SK-N-SH (cell line): Measurements from ENCODE around the gene AHRR. TPM values are rescaled to one million over a fixed set of nuclear protein-coding genes. Genes with fewer than 3 reads are reported as not detected.

ENCODE experiments used
- CTCF ChIA-PET: fragments of 300-600, 350-600 bp; formaldehyde crosslinking; extraction: SDS; loops from one replicate; lab custom pipeline; 2021; lab: Yijun Ruan, JAX
- POLR2A ChIA-PET: fragments of 350-600 bp; sonication (Branson Sonifier 250); formaldehyde crosslinking; extraction: SDS; loops from one replicate; lab custom pipeline; 2020; ENCODE audit warnings: antibody characterized with exemption, inconsistent platforms; lab: Yijun Ruan, JAX
- DNase-seq: peaks from one replicate; pipeline ENCODE4 v3.0.0; 2012
- H2AFZ ChIP-seq: fragments of 200-600 bp; sonication (generic); 2 replicates; pipeline ENCODE4 v1.8.1; 2016; ENCODE audit warnings: antibody characterized with exemption, mild to moderate bottlenecking, low read depth
- H3F3A ChIP-seq: fragments of 200-600 bp; sonication (generic); replicated peaks from 2 replicates; pipeline ENCODE3; 2016; ENCODE audit warnings: antibody characterized with exemption, mild to moderate bottlenecking; ENCODE audit not compliant: insufficient read depth
- H3K27ac ChIP-seq, 2 experiments: fragments of 200-500 bp in 1 of 2; fragments of 200-600 bp in 1 of 2; sonication (Bioruptor generic) in 1 of 2; sonication (generic), shearing (Covaris generic) in 1 of 2; 2 replicates each; pipeline versions ENCODE4 v1.5.1 to v1.6.1; 2014 to 2016; ENCODE audit warnings: low read depth in 2 of 2, inconsistent platforms in 1 of 2, low read length in 1 of 2, mild to moderate bottlenecking in 1 of 2, mixed read lengths in 1 of 2
- H3K27me3 ChIP-seq: fragments of 200-600 bp; sonication (generic), shearing (Covaris generic); 2 replicates; pipeline ENCODE4 v1.6.1; 2016; ENCODE audit warnings: mixed run types; ENCODE audit not compliant: insufficient read depth
- H3K36me3 ChIP-seq, 2 experiments: fragments of 200-500 bp in 1 of 2; fragments of 200-600 bp in 1 of 2; sonication (Bioruptor generic) in 1 of 2; sonication (generic) in 1 of 2; replicated peaks in 1 of 2; 2 replicates each; pipeline versions ENCODE3 to v1.5.1; 2014 to 2016; ENCODE audit warnings: low read length in 1 of 2, mild to moderate bottlenecking in 1 of 2; ENCODE audit not compliant: insufficient read depth in 2 of 2, control insufficient read depth in 1 of 2
- H3K4me1 ChIP-seq, 2 experiments: fragments of 200-500 bp in 1 of 2; fragments of 200-600 bp in 1 of 2; sonication (Bioruptor generic) in 1 of 2; sonication (generic), shearing (Covaris generic) in 1 of 2; 2 replicates each; pipeline versions ENCODE4 v1.5.1 to v1.6.1; 2014 to 2016; ENCODE audit warnings: low read depth in 1 of 2, low read length in 1 of 2, mixed run types in 1 of 2; ENCODE audit not compliant: insufficient read depth in 2 of 2, control insufficient read depth in 1 of 2
- H3K4me2 ChIP-seq: fragments of 200-600 bp; sonication (generic), shearing (Covaris generic); 2 replicates; pipeline ENCODE4 v1.6.1; 2017; ENCODE audit warnings: mixed run types
- H3K4me3 ChIP-seq, 2 experiments: fragments of 200-500 bp in 1 of 2; fragments of 200-600 bp in 1 of 2; sonication (Bioruptor generic) in 1 of 2; sonication (generic), shearing (Covaris generic) in 1 of 2; 2 replicates each; pipeline versions ENCODE4 v1.5.1 to v1.8.1; 2014 to 2016; ENCODE audit warnings: low read depth in 2 of 2, inconsistent platforms in 1 of 2, low read length in 1 of 2, mild to moderate bottlenecking in 1 of 2, mixed read lengths in 1 of 2, moderate library complexity in 1 of 2
- H3K79me2 ChIP-seq: fragments of 200-600 bp; sonication (generic); 2 replicates; pipeline ENCODE4 v1.8.1; 2017; ENCODE audit warnings: mild to moderate bottlenecking; ENCODE audit not compliant: insufficient read depth
- H3K9ac ChIP-seq: fragments of 200-600 bp; sonication (generic); 2 replicates; pipeline ENCODE4 v1.6.1; 2017; ENCODE audit warnings: mixed run types
- H3K9me2 ChIP-seq: fragments of 200-600 bp; sonication (generic); 2 replicates; pipeline ENCODE4 v1.6.1; 2017; ENCODE audit warnings: mixed run types
- H3K9me3 ChIP-seq: fragments of 200-600 bp; sonication (generic); 2 replicates; pipeline ENCODE4 v1.6.1; 2017; ENCODE audit warnings: mixed run types, mild to moderate bottlenecking, moderate library complexity
- H4K20me1 ChIP-seq: fragments of 200-600 bp; sonication (generic); 2 replicates; pipeline ENCODE4 v1.6.1; 2017; ENCODE audit warnings: mild to moderate bottlenecking, mixed run types; ENCODE audit not compliant: insufficient read depth
- CHD2 ChIP-seq: fragments of 150-350 bp; IDR thresholded peaks from 2 replicates; pipeline ENCODE4 v1.6.1; 2018; ENCODE audit warnings: low read length; ENCODE audit not compliant: partially characterized antibody
- EP300 ChIP-seq, 2 experiments: IDR thresholded peaks; 2 replicates each; pipeline versions ENCODE4 v1.4.0 to v1.6.1; 2012; ENCODE audit warnings: borderline replicate concordance in 1 of 2, low read depth in 1 of 2, low read length in 1 of 2
- FOXM1 ChIP-seq: IDR thresholded peaks from 2 replicates; pipeline ENCODE4 v1.4.0; 2012; ENCODE audit warnings: low read depth, mild to moderate bottlenecking
- GATA2 ChIP-seq: sonication (generic); formaldehyde crosslinking; IDR thresholded peaks from 2 replicates; pipeline ENCODE4 v1.5.0; 2020; ENCODE audit warnings: mild to moderate bottlenecking, missing genetic modification reagents
- JUND ChIP-seq: IDR thresholded peaks from 2 replicates; pipeline ENCODE4 v1.4.0; 2012
- MEF2A ChIP-seq: IDR thresholded peaks from 2 replicates; pipeline ENCODE4 v1.4.0; 2012; ENCODE audit warnings: low read depth, borderline replicate concordance
- MXI1 ChIP-seq: IDR thresholded peaks from 2 replicates; pipeline ENCODE4 v1.6.1; 2012; ENCODE audit warnings: mild to moderate bottlenecking, low read depth, low read length, improper control_type of control experiment
- NFIC ChIP-seq: IDR thresholded peaks from 2 replicates; pipeline ENCODE4 v1.4.0; 2012; ENCODE audit warnings: borderline replicate concordance
- NRF1 ChIP-seq: IDR thresholded peaks from 2 replicates; pipeline ENCODE4 v1.6.1; 2012; ENCODE audit warnings: low read depth, mild to moderate bottlenecking, low read length
- RFX5 ChIP-seq: IDR thresholded peaks from 2 replicates; pipeline ENCODE4 v1.6.1; 2012; ENCODE audit warnings: mild to moderate bottlenecking, improper control_type of control experiment, low read length
- SIN3A ChIP-seq: IDR thresholded peaks from 2 replicates; pipeline ENCODE4 v1.6.1; 2012; ENCODE audit warnings: low read depth, mild to moderate bottlenecking, low read length, moderate library complexity, borderline replicate concordance
- TEAD4 ChIP-seq: IDR thresholded peaks from 2 replicates; pipeline ENCODE4 v1.4.0; 2012; ENCODE audit warnings: mild to moderate bottlenecking, borderline replicate concordance; ENCODE audit not compliant: insufficient read depth
- YY1 ChIP-seq: IDR thresholded peaks from 2 replicates; pipeline ENCODE4 v1.4.0; 2012; ENCODE audit warnings: low read depth, mild to moderate bottlenecking
- WGBS: methylation state at CpG from one replicate; pipeline ENCODE4 v1.1.6; 2017; ENCODE audit warnings: low lambda C conversion rate; 5-methylcytosine and 5-hydroxymethylcytosine counted together
- polyA plus RNA-seq, 3 experiments: library from polyadenylated mRNA; depleted of rRNA; stranded (reverse); fragments of >200 nt; gene quantifications; 2 replicates each; pipeline ENCODE4 v1.2.3, GENCODE V29; 2012
- TF ChIP-seq, protein P1 (sequence below): IDR thresholded peaks from 2 replicates; pipeline ENCODE4 v1.4.0; 2012; ENCODE audit warnings: low read depth
- TF ChIP-seq, protein P2 (sequence below): fragments of 150-350 bp; IDR thresholded peaks from 2 replicates; pipeline ENCODE4 v1.6.1; 2017; ENCODE audit warnings: antibody characterized with exemption, low read length, low read depth, borderline replicate concordance
- TF ChIP-seq, protein P3 (sequence below): fragments of 200-600 bp; sonication (generic); IDR thresholded peaks from 2 replicates; pipeline ENCODE4 v1.6.1; 2017; ENCODE audit warnings: antibody characterized with exemption, mild to moderate bottlenecking, moderate library complexity

AHRR gene
- polyA plus RNA-seq, 1 of the 3 experiments (the other 2 are of a cell fraction) = 0.71 TPM

DNA sequence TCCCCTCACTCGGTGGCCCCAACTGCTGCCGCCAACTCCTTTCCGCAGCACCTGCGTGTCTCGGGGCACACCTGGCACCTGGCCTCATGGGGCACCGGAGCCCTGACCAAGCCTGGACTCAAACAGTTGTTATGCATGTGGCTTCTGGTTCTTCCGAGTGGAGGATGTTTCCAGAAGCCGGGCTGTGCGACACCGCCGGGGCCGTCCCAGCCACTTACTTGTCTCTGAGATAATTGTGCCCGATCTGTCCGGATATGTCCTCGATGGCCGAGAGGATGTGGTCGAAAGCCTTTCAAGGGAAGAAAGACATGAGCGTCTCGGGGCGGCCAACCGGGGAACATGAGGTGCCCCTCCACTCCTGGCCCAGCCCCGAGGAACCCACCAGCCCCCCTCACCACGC lies 159.8 kb downstream of the AHRR start:
- TF ChIP-seq GATA2 (CRISPR knock-in tag) = no peak
- TF ChIP-seq, protein P1, sequence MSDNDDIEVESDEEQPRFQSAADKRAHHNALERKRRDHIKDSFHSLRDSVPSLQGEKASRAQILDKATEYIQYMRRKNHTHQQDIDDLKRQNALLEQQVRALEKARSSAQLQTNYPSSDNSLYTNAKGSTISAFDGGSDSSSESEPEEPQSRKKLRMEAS = no peak
- no peak for TF ChIP-seq MXI1
- no peak for TF ChIP-seq MEF2A
- TF ChIP-seq CHD2 = no peak
- TF ChIP-seq JUND = no peak
- no peak for TF ChIP-seq NFIC
- no peak for TF ChIP-seq EP300 (IDR thresholded peaks at IDR 0.05; ENCODE audit: borderline replicate concordance in 1 of 2, low read depth in 1 of 2, low read length in 1 of 2)
- no peak for TF ChIP-seq YY1
- no peak for TF ChIP-seq TEAD4
- no peak for TF ChIP-seq SIN3A
- TF ChIP-seq, protein P2, sequence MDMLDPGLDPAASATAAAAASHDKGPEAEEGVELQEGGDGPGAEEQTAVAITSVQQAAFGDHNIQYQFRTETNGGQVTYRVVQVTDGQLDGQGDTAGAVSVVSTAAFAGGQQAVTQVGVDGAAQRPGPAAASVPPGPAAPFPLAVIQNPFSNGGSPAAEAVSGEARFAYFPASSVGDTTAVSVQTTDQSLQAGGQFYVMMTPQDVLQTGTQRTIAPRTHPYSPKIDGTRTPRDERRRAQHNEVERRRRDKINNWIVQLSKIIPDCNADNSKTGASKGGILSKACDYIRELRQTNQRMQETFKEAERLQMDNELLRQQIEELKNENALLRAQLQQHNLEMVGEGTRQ = no peak
- TF ChIP-seq, protein P3, sequence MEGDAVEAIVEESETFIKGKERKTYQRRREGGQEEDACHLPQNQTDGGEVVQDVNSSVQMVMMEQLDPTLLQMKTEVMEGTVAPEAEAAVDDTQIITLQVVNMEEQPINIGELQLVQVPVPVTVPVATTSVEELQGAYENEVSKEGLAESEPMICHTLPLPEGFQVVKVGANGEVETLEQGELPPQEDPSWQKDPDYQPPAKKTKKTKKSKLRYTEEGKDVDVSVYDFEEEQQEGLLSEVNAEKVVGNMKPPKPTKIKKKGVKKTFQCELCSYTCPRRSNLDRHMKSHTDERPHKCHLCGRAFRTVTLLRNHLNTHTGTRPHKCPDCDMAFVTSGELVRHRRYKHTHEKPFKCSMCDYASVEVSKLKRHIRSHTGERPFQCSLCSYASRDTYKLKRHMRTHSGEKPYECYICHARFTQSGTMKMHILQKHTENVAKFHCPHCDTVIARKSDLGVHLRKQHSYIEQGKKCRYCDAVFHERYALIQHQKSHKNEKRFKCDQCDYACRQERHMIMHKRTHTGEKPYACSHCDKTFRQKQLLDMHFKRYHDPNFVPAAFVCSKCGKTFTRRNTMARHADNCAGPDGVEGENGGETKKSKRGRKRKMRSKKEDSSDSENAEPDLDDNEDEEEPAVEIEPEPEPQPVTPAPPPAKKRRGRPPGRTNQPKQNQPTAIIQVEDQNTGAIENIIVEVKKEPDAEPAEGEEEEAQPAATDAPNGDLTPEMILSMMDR = no peak
- TF ChIP-seq FOXM1 = no peak
- Histone ChIP-seq H3K36me3 (no peaks in the 10 kb centered on the region), H3K9ac (no peak overlapping the region), H3K79me2 (no peaks in the 10 kb centered on the region), H3F3A (no peaks in the 10 kb centered on the region), H3K27me3 (no peaks in the 10 kb centered on the region; the same call in 1 of the 2 replicates), H2AFZ (no peak overlapping the region), H3K4me2 (no peak overlapping the region), H3K9me2 (no peaks in the 10 kb centered on the region), H4K20me1 (no peaks in the 10 kb centered on the region), H3K27ac (no peak overlapping the region), H3K4me3 (no peak overlapping the region), H3K4me1 (no peaks in the 10 kb centered on the region), H3K9me3 (no peaks in the 10 kb centered on the region)
- POLR2A ChIA-PET = no interaction called here
- WGBS = 59% methylated on average over 21 of the region's 23 CpGs
- CTCF ChIA-PET = no interaction called here
- DNase-seq = no peak

DNA sequence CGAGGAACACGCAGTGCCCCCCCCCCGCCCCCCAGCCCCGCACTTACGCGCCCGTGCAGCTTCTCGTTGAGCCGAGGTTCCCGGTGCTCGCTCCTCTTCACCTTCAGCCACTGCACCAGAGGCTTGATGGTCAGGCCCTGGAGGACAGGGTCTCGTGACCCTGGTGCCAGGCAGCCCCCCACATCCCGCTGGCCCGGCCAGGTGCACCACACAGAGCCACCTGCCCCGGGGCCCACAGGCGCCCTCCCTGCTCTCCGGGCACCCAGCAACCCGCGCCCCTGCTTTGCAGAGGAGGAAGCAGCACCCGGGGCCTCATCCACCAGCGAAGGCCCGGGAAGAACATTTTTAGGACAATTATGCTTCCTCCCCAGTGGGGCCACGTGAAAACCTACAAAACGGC lies 160.5 kb downstream of the AHRR start:
- Histone ChIP-seq H3K27ac (no peak overlapping the region), H3F3A (no peaks in the 10 kb centered on the region), H2AFZ (no peak overlapping the region), H3K4me3 (no peak overlapping the region), H3K4me1 (no peaks in the 10 kb centered on the region), H4K20me1 (no peaks in the 10 kb centered on the region), H3K4me2 (no peak overlapping the region), H3K36me3 (no peaks in the 10 kb centered on the region), H3K9me3 (no peaks in the 10 kb centered on the region), H3K27me3 (no peaks in the 10 kb centered on the region; the same call in 1 of the 2 replicates), H3K9ac (no peak overlapping the region), H3K79me2 (no peaks in the 10 kb centered on the region), H3K9me2 (no peaks in the 10 kb centered on the region)
- ChIA-PET POLR2A (no interaction called here), CTCF (no interaction called here)
- WGBS = 32% methylated on average over 13 of the region's 24 CpGs
- no peak for DNase-seq
- TF ChIP-seq RFX5 = no peak
- TF ChIP-seq NFIC = no peak
- TF ChIP-seq TEAD4 = no peak
- no peak for TF ChIP-seq SIN3A
- TF ChIP-seq NRF1 = no peak
